ENCODE data around the gene MARVELD3.
"Not testable (repeated sequence)": the region's sequence is repeated elsewhere in the genome, so short reads cannot be mapped to it uniquely, and the experiment has no call there.

Gene MARVELD3, protein sequence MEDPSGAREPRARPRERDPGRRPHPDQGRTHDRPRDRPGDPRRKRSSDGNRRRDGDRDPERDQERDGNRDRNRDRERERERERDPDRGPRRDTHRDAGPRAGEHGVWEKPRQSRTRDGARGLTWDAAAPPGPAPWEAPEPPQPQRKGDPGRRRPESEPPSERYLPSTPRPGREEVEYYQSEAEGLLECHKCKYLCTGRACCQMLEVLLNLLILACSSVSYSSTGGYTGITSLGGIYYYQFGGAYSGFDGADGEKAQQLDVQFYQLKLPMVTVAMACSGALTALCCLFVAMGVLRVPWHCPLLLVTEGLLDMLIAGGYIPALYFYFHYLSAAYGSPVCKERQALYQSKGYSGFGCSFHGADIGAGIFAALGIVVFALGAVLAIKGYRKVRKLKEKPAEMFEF
- 0 to 0.07 reads per million in 2 donors for total RNA-seq

GRCh38 chr16:71626018-71626857, at the start of gene MARVELD3:
Gene MARVELD3 (plus strand): TSS chr16:71626184. CDS start chr16:71626230, 46 bp downstream.
- peak in 1 of 5 experiments; percentile 14 for DNase-seq

GRCh38 chr16:71576971-71577370, 49.0 kb upstream of the MARVELD3 start, which contains the start of gene TAT:
Gene TAT (minus strand): TSS chr16:71577092. CDS start chr16:71576415, 677 bp downstream.
- DNase-seq, result no peak

GRCh38 chr16:71582553-71582848, 43.5 kb upstream of the MARVELD3 start:
- DNase-seq, result not testable (repeated sequence)

DNA sequence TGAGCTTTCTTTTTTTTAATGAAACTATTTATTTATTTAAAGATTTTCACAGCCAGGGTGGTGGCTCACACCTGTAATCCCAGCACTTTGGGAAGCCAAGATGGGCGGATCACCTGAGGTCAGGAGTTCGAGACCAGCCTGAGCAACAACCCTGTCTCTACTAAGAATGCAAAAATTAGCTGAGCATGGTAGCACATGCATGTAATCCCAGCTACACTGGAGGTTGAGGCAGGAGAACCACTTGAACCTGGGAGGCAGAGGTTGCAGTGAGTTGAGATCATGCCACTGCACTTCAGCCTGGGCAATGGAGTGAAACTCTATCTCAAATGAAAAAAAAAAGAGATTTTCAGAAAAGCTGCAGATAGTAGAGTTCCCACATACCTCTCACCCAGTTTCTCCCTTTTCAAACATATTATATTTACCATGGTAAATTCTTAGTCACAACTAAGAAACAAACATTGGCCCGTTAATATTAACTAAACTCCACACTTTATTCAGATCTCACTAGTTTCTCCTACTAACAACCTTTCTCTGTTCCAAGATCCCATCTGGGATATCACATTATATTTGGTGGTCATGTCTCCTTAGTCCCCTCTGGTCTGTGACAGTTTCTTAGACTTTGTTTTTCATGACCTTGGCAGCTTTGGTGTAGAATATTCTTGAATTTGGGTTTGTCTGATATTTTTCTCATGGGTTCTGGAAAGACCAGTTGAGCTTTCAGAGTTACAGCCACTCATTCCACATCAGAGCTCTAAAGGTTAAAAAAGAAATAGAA, 41.3 kb upstream of the MARVELD3 start:
- DNase-seq, result no peak

DNA sequence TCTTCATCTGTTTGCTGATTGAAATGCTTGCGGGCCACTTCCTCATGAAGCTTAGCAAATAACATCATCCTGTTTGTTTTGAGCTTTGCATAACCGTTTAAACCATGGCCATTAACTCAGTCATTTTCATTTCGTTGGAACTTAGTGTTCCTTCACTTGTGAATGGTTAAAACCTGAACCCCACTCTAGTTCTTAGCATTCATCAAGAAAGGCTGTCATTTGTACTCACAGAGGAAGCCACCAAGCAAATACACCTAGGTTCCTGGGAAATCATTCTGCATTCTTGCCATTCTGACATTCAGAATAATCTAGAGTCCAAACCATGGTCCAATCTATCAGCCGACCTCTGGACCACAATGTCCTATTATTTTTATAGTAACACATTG, 40.7 kb upstream of the MARVELD3 start:
- DNase-seq, result no peak

DNA sequence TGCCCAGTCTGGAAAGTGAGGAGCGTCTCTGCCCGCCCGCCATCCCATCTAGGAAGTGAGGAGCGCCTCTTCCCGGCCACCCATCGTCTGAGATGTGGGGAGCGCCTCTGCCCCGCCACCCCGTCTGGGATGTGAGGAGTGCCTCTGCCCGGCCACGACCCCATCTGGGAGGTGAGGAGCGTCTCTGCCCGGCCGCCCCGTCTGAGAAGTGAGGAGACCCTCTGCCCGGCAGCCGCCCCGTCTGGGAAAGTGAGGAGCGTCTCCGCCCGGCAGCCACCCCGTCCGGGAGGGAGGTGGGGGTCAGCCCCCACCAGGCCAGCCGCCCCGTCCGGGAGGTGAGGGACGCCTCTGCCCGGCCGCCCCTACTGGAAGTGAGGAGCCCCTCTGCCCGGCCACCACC, 36.6 kb upstream of the MARVELD3 start:
- not testable (repeated sequence) for DNase-seq

- not testable (repeated sequence) for DNase-seq
Observed at GRCh38 chr16:71590071-71590470, 35.9 kb upstream of the MARVELD3 start.

DNA sequence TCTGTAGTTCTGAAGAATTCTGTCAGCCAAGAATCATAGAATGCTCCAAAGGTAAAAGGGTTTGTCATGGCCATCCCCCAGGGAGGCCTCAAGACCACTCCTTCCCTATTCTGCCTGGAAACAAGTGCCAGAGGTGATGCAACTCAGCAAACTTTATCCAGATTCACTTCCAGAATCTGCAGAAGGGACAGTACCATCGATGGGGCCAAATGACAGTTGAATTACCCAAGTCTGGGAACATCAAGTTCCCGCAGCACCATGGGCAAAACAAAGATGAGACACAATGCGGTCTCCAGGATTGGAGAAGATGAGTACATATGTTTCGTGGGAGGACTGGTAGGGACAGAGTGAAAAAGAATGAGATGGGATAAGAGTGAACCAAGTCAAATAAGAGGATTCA, 35.4 kb upstream of the MARVELD3 start:
- no peak for DNase-seq

- DNase-seq, result no peak
Observed at GRCh38 chr16:71591917-71592316, 34.1 kb upstream of the MARVELD3 start.

GRCh38 chr16:71593048-71593999, 32.7 kb upstream of the MARVELD3 start:
- DNase-seq, result no peak

DNA sequence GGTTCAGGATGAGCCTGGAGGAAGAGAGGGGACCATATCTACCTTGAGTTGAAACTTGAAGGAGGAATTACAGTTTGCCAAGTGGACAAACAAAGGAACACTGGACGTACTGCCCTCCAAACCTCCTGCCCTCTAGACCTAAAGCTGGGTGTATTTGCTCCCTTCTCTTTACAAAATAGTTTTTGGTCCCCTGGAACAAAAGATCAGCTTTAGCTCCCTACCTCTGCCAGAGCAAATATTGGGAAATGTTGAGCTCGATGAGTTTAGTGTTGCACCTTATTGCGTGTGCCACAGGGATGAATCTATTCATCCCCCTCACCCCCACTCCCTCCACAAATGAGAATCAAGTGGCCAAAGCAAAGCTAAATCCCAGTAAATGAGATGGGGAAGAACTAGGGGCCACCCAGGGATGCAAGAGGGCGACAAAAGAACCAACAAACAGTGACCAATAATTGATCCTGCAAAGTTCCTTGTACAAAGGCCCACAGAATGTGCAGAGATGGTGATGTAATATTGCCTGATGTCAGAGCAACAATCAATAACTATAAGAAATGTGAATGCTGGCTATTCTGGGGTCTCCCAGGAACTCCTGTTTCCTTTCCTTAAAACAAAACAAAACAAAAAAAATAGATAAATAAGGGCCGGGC, 31.9 kb upstream of the MARVELD3 start:
- DNase-seq, result no peak

DNA sequence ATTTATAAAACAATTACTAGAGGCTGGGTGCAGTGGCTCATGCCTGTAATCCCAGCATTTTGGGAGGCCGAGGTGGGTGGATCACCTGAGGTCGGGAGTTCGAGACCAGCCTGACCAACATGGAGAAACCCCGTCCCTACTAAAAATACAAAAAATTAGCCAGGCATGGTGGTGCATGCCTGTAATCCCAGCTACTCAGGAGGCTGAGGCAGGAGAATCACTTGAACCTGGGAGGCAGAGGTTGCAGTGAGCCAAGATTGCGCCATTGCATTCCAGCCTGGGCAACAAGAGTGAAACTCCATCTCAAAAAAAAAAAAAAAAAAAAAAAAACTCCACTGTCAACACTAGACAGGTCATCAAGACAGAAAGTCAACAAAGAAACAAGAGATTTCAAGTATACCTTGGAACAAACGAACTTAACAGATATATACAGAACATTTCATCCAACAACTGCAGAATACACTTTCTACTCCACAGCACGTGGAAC, 30.6 kb upstream of the MARVELD3 start:
- not testable (repeated sequence) for DNase-seq

DNA sequence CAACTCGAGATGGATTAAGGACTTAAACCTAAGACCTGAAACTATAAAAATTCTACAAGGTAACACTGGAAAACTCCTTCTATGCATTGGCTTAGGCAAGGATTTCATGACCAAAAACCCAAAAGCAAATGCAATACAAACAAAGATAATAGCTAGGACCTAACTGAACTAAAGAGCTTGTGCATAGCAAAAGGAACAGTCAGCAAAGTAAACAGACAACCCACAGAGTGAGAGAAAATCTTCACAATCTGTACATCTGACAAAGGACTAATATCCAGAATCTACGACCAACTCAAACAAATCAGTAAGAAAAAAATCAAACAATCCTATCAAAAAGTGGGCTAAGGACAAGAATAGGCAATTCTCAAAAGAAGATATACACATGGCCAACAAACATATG, 27.6 kb upstream of the MARVELD3 start:
- DNase-seq, result not testable (repeated sequence)

GRCh38 chr16:71600822-71601221, 25.2 kb upstream of the MARVELD3 start:
- no peak for DNase-seq

DNA sequence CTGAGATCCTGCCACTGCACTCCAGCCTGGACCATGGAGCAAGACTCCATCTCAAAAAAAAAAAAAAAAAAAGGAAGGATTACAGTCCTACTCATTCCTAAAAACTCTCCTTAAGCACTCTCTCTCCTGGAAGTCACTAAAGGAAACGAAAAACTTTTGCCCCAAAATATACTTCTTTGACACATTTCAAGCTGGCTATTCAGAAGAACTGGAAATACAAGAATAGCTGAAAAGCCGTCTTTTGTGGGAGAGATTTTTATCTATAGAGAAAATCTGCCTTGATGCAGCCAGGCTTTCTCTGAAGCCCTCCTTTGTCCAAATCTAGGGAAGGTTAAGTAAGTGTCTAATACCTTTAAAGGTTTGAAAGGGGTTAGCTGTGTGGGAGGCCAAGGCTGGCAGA, 16.9 kb upstream of the MARVELD3 start:
- no peak for DNase-seq

GRCh38 chr16:71610447-71610846, 15.5 kb upstream of the MARVELD3 start:
- no peak for DNase-seq

- peak; percentile 42 to 68 (median 61) for DNase-seq
Observed at GRCh38 chr16:71610936-71611871, 14.8 kb upstream of the MARVELD3 start.

GRCh38 chr16:71614956-71615355, 11.0 kb upstream of the MARVELD3 start:
- not testable (repeated sequence) for DNase-seq

DNA sequence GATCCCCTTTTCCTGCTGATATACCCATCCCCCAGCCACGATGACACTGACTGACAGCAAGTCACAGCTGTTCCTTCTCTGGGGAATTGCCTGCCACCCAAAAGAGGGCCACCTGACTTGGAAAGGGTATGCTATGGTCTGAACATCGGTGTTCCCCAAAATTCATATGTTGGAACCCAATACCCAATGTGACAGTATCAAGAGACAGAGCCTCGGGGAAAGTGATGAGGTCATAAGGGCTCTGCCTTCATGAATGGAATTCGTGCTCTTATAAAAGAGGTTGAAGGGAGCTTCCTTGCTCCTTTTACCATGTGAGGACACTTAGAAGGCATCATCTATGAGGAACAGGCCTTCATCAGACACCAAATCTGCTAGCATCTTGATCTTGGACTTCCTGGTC, 7.6 kb upstream of the MARVELD3 start:
- no peak for DNase-seq

- peak in 1 of 5 experiments; percentile 38 for DNase-seq
Observed at GRCh38 chr16:71622088-71622487, 3.9 kb upstream of the MARVELD3 start.

Measured in T-helper 2 cell (primary cell).